Measurements from ENCODE around the gene HHAT. TPM values are rescaled to one million over a fixed set of nuclear protein-coding genes. Genes with fewer than 3 reads are reported as not detected.
A peak's percentile ranks its signal among the peaks of the same experiment; 100 is the strongest.

HHAT gene
- total and polyA plus RNA-seq, 2 of the 4 experiments (the other 2 are of a cell fraction): 1.7 to 2.5 TPM

- Histone ChIP-seq H3K4me3 (ENCODE audit: insufficient read depth, low read depth, low read length) (no peak overlapping the region), H3K27ac (ENCODE audit: insufficient read depth, low read length) (no peak overlapping the region), H4K20me1 (ENCODE audit: insufficient read depth, low read length) (no peaks in the 10 kb centered on the region), H3K23ac (ENCODE audit: low read depth, low read length) (no peak overlapping the region), H3K79me1 (ENCODE audit: low read depth in 1 of 2, low read length in 2 of 2) (peaks cover 0 to 3% of the 10 kb centered on the region in 2 experiments; a peak in 2 of 4 replicates), H3K9ac (ENCODE audit: low read depth, low read length) (no peak overlapping the region), H2AFZ (replicated peaks; ENCODE audit: low read length, poor library complexity) (no peak overlapping the region), H2BK5ac (ENCODE audit: low read depth, low read length, poor library complexity, severe bottlenecking) (no peak overlapping the region), H3K9me3 (ENCODE audit: control insufficient read depth, insufficient read depth, low read length) (no peaks in the 10 kb centered on the region), H3K4ac (ENCODE audit: low read depth, low read length) (no peak overlapping the region), H2BK20ac (ENCODE audit: low read depth, low read length) (peak overlapping the region; percentile 45; the same call in 1 of the 2 replicates), H2BK120ac (ENCODE audit: low read depth, low read length) (no peak overlapping the region; the same call in 1 of the 2 replicates), H3K9me1 (ENCODE audit: insufficient read depth, low read length) (peaks cover 6% of the 10 kb centered on the region; the same call in 1 of the 2 replicates), H3K56ac (ENCODE audit: extremely low read depth, insufficient read depth, low read length) (no peak overlapping the region), H3K27me3 (ENCODE audit: control insufficient read depth, insufficient read depth, low read length) (no peaks in the 10 kb centered on the region), H3K14ac (replicated peaks; ENCODE audit: low read depth, low read length) (no peak overlapping the region), H4K8ac (ENCODE audit: low read depth in 2 of 2, low read length in 2 of 2) (no peak overlapping the region), H4K5ac (ENCODE audit: low read depth, low read length) (no peak overlapping the region), H2AK9ac (replicated peaks; ENCODE audit: low read depth, low read length, poor library complexity) (no peak overlapping the region), H3K4me1 (ENCODE audit: control insufficient read depth, insufficient read depth, low read length) (peaks cover 4% of the 10 kb centered on the region), H2BK15ac (ENCODE audit: low read depth, low read length) (0 out of 3 replicates have a peak overlapping the region, but pooled peaks have one; percentile 40), H3K18ac (ENCODE audit: low read depth, low read length) (no peak overlapping the region), H4K91ac (ENCODE audit: insufficient read depth, low read depth, low read length) (no peak overlapping the region; the same call in 1 of the 2 replicates), H3K4me2 (ENCODE audit: low read depth, low read length) (no peak overlapping the region), H2AK5ac (ENCODE audit: low read depth, low read length) (0 out of 2 replicates have a peak overlapping the region, but pooled peaks have one; percentile 5), H3K36me3 (ENCODE audit: control insufficient read depth, insufficient read depth, low read length) (no peaks in the 10 kb centered on the region)
- no CpG with 5 or more reads among the region's 7 CpGs for WGBS, 2 experiments (ENCODE audit: extremely low coverage in 2 of 2, insufficient read length in 1 of 2)
- in situ Hi-C loops (cut with MboI; ENCODE audit: low sequenced_read_pairs) (loop anchor here (5.0 kb wide), 2 partner anchors 39 to 686 kb away; partner anchors contain the start of gene KCNH1), intact Hi-C loops (cut with micrococcal nuclease) (loop anchor here (5.0 kb wide), 1 partner anchor 1031 kb away; no protein-coding TSS in a partner anchor), dilution Hi-C loops (cut with HindIII; ENCODE audit: low sequenced_read_pairs, unreplicated experiment) (no loop called here)
- DNase-seq (no peak), ATAC-seq (ENCODE audit: low read depth) (no peak)
- no TSS peak for BruUV-seq (replicated peaks)
- TF ChIP-seq MXI1 (IDR thresholded peaks at IDR 0.05; ENCODE audit: borderline replicate concordance, low read depth, low read length): no peak
- no peak for TF ChIP-seq SMC3 (IDR thresholded peaks at IDR 0.05; ENCODE audit: low read depth, low read length)
- no peak for TF ChIP-seq NFE2L2 (IDR thresholded peaks at IDR 0.05; ENCODE audit: low read depth, low read length)
- no peak for TF ChIP-seq CTCF (conservative IDR thresholded peaks at IDR 0.05; ENCODE audit: low read depth, low read length)
- TF ChIP-seq BHLHE40 (IDR thresholded peaks at IDR 0.05; ENCODE audit: low read depth, low read length): no peak
- no peak for TF ChIP-seq MAZ (IDR thresholded peaks at IDR 0.05; ENCODE audit: borderline replicate concordance, low read depth, low read length)
- no peak for TF ChIP-seq USF2 (IDR thresholded peaks at IDR 0.05; ENCODE audit: low read depth, low read length)
- ChIA-PET CTCF (interaction anchor here (0.6 to 3.9 kb wide), 6 partner anchors 19 to 690 kb away, joined by 3 to 16 read pairs (median 4); partner anchors contain the start of gene KCNH1), POLR2A (ENCODE audit: unreplicated experiment) (no interaction called here)
Observed at GRCh38 chr1:210445931-210446330, 117.2 kb downstream of the HHAT start.
